SK-N-SH (cell line): ENCODE results near the gene MAP3K12. TPM values are rescaled to one million over a fixed set of nuclear protein-coding genes. Genes with fewer than 3 reads are reported as not detected.

ENCODE experiments used
- CTCF ChIA-PET: fragments of 300-600, 350-600 bp; formaldehyde crosslinking; extraction: SDS; loops from one replicate; lab custom pipeline; 2021; lab: Yijun Ruan, JAX
- POLR2A ChIA-PET: fragments of 350-600 bp; sonication (Branson Sonifier 250); formaldehyde crosslinking; extraction: SDS; loops from one replicate; lab custom pipeline; 2020; ENCODE audit warnings: antibody characterized with exemption, inconsistent platforms; lab: Yijun Ruan, JAX
- DNase-seq: peaks from one replicate; pipeline ENCODE4 v3.0.0; 2012
- H2AFZ ChIP-seq: fragments of 200-600 bp; sonication (generic); 2 replicates; pipeline ENCODE4 v1.8.1; 2016; ENCODE audit warnings: antibody characterized with exemption, mild to moderate bottlenecking, low read depth
- H3F3A ChIP-seq: fragments of 200-600 bp; sonication (generic); replicated peaks from 2 replicates; pipeline ENCODE3; 2016; ENCODE audit warnings: antibody characterized with exemption, mild to moderate bottlenecking; ENCODE audit not compliant: insufficient read depth
- H3K27ac ChIP-seq, 2 experiments: fragments of 200-500 bp in 1 of 2; fragments of 200-600 bp in 1 of 2; sonication (Bioruptor generic) in 1 of 2; sonication (generic), shearing (Covaris generic) in 1 of 2; 2 replicates each; pipeline versions ENCODE4 v1.5.1 to v1.6.1; 2014 to 2016; ENCODE audit warnings: low read depth in 2 of 2, inconsistent platforms in 1 of 2, low read length in 1 of 2, mild to moderate bottlenecking in 1 of 2, mixed read lengths in 1 of 2
- H3K27me3 ChIP-seq: fragments of 200-600 bp; sonication (generic), shearing (Covaris generic); 2 replicates; pipeline ENCODE4 v1.6.1; 2016; ENCODE audit warnings: mixed run types; ENCODE audit not compliant: insufficient read depth
- H3K36me3 ChIP-seq, 2 experiments: fragments of 200-500 bp in 1 of 2; fragments of 200-600 bp in 1 of 2; sonication (Bioruptor generic) in 1 of 2; sonication (generic) in 1 of 2; replicated peaks in 1 of 2; 2 replicates each; pipeline versions ENCODE3 to v1.5.1; 2014 to 2016; ENCODE audit warnings: low read length in 1 of 2, mild to moderate bottlenecking in 1 of 2; ENCODE audit not compliant: insufficient read depth in 2 of 2, control insufficient read depth in 1 of 2
- H3K4me1 ChIP-seq, 2 experiments: fragments of 200-500 bp in 1 of 2; fragments of 200-600 bp in 1 of 2; sonication (Bioruptor generic) in 1 of 2; sonication (generic), shearing (Covaris generic) in 1 of 2; 2 replicates each; pipeline versions ENCODE4 v1.5.1 to v1.6.1; 2014 to 2016; ENCODE audit warnings: low read depth in 1 of 2, low read length in 1 of 2, mixed run types in 1 of 2; ENCODE audit not compliant: insufficient read depth in 2 of 2, control insufficient read depth in 1 of 2
- H3K4me2 ChIP-seq: fragments of 200-600 bp; sonication (generic), shearing (Covaris generic); 2 replicates; pipeline ENCODE4 v1.6.1; 2017; ENCODE audit warnings: mixed run types
- H3K4me3 ChIP-seq, 2 experiments: fragments of 200-500 bp in 1 of 2; fragments of 200-600 bp in 1 of 2; sonication (Bioruptor generic) in 1 of 2; sonication (generic), shearing (Covaris generic) in 1 of 2; 2 replicates each; pipeline versions ENCODE4 v1.5.1 to v1.8.1; 2014 to 2016; ENCODE audit warnings: low read depth in 2 of 2, inconsistent platforms in 1 of 2, low read length in 1 of 2, mild to moderate bottlenecking in 1 of 2, mixed read lengths in 1 of 2, moderate library complexity in 1 of 2
- H3K79me2 ChIP-seq: fragments of 200-600 bp; sonication (generic); 2 replicates; pipeline ENCODE4 v1.8.1; 2017; ENCODE audit warnings: mild to moderate bottlenecking; ENCODE audit not compliant: insufficient read depth
- H3K9ac ChIP-seq: fragments of 200-600 bp; sonication (generic); 2 replicates; pipeline ENCODE4 v1.6.1; 2017; ENCODE audit warnings: mixed run types
- H3K9me2 ChIP-seq: fragments of 200-600 bp; sonication (generic); 2 replicates; pipeline ENCODE4 v1.6.1; 2017; ENCODE audit warnings: mixed run types
- H3K9me3 ChIP-seq: fragments of 200-600 bp; sonication (generic); 2 replicates; pipeline ENCODE4 v1.6.1; 2017; ENCODE audit warnings: mixed run types, mild to moderate bottlenecking, moderate library complexity
- H4K20me1 ChIP-seq: fragments of 200-600 bp; sonication (generic); 2 replicates; pipeline ENCODE4 v1.6.1; 2017; ENCODE audit warnings: mild to moderate bottlenecking, mixed run types; ENCODE audit not compliant: insufficient read depth
- EZH2phosphoT487 ChIP-seq: fragments of 200-600 bp; sonication (generic); IDR thresholded peaks from 2 replicates; pipeline ENCODE4 v1.6.1; 2017; ENCODE audit warnings: low read depth, mixed run types, mild to moderate bottlenecking, antibody characterized with exemption, moderate library complexity, borderline replicate concordance
- FOXJ3 ChIP-seq: sonication (generic); formaldehyde crosslinking; IDR thresholded peaks from 2 replicates; pipeline ENCODE4 v1.5.1; 2020; ENCODE audit warnings: mild to moderate bottlenecking, missing genetic modification reagents
- GABPA ChIP-seq: IDR thresholded peaks from 2 replicates; pipeline ENCODE4 v1.4.0; 2012; ENCODE audit warnings: low read depth, mild to moderate bottlenecking
- MXI1 ChIP-seq: IDR thresholded peaks from 2 replicates; pipeline ENCODE4 v1.6.1; 2012; ENCODE audit warnings: mild to moderate bottlenecking, low read depth, low read length, improper control_type of control experiment
- NFIC ChIP-seq: IDR thresholded peaks from 2 replicates; pipeline ENCODE4 v1.4.0; 2012; ENCODE audit warnings: borderline replicate concordance
- NRF1 ChIP-seq: IDR thresholded peaks from 2 replicates; pipeline ENCODE4 v1.6.1; 2012; ENCODE audit warnings: low read depth, mild to moderate bottlenecking, low read length
- PBX3 ChIP-seq: IDR thresholded peaks from 2 replicates; pipeline ENCODE4; 2012
- RCOR1 ChIP-seq: fragments of 150-350 bp; IDR thresholded peaks from 2 replicates; pipeline ENCODE4 v1.6.1; 2017; ENCODE audit warnings: antibody characterized with exemption, low read length
- REST ChIP-seq: IDR thresholded peaks from 2 replicates; pipeline ENCODE4 v1.6.1; 2012; ENCODE audit warnings: mild to moderate bottlenecking, low read depth, low read length, moderate library complexity
- SMC3 ChIP-seq: IDR thresholded peaks from 2 replicates; pipeline ENCODE4 v1.6.1; 2012; ENCODE audit warnings: low read depth, low read length, improper control_type of control experiment
- TAF1 ChIP-seq: IDR thresholded peaks from 2 replicates; pipeline ENCODE4 v1.6.1; 2012; ENCODE audit warnings: low read depth, mild to moderate bottlenecking, low read length, moderate library complexity, borderline replicate concordance
- TCF12 ChIP-seq: IDR thresholded peaks from 2 replicates; pipeline ENCODE4 v1.4.0; 2012
- TEAD4 ChIP-seq: IDR thresholded peaks from 2 replicates; pipeline ENCODE4 v1.4.0; 2012; ENCODE audit warnings: mild to moderate bottlenecking, borderline replicate concordance; ENCODE audit not compliant: insufficient read depth
- WGBS: methylation state at CpG from one replicate; pipeline ENCODE4 v1.1.6; 2017; ENCODE audit warnings: low lambda C conversion rate; 5-methylcytosine and 5-hydroxymethylcytosine counted together
- polyA plus RNA-seq, 3 experiments: library from polyadenylated mRNA; depleted of rRNA; stranded (reverse); fragments of >200 nt; gene quantifications; 2 replicates each; pipeline ENCODE4 v1.2.3, GENCODE V29; 2012
- TF ChIP-seq, protein P1 (sequence below): fragments of 150-350 bp; IDR thresholded peaks from 2 replicates; pipeline ENCODE4 v1.6.1; 2016; ENCODE audit warnings: mild to moderate bottlenecking, low read depth, low read length
- TF ChIP-seq, protein P2 (sequence below): IDR thresholded peaks from 2 replicates; pipeline ENCODE4 v1.4.0; 2012; ENCODE audit warnings: low read depth, borderline replicate concordance
- TF ChIP-seq, protein P3 (sequence below): IDR thresholded peaks from 2 replicates; pipeline ENCODE4 v1.4.0; 2012; ENCODE audit warnings: low read depth

Gene MAP3K12
- polyA plus RNA-seq, 1 of the 3 experiments (the other 2 are of a cell fraction): 57.6 TPM

DNA sequence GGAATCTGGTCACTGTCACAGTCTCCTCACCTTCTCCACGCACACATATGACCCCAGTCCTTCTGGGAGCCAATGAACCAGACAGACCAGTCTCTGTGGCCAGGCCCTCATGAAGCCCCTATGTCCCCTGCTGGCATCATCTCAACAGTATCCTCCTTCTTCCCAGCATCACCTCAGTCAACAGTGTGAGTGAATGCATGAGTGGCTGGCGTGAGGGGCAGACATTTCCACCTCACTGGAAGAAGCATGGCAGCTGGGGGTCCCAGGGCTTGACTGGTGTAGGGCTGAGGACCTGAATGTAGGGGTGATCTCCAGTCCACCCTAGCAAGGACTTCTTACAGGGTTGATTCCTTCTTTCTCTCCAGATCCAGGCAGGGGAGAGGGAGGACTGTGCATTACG lies 1.8 kb downstream of the MAP3K12 start (continued):
- TF ChIP-seq, protein P1, sequence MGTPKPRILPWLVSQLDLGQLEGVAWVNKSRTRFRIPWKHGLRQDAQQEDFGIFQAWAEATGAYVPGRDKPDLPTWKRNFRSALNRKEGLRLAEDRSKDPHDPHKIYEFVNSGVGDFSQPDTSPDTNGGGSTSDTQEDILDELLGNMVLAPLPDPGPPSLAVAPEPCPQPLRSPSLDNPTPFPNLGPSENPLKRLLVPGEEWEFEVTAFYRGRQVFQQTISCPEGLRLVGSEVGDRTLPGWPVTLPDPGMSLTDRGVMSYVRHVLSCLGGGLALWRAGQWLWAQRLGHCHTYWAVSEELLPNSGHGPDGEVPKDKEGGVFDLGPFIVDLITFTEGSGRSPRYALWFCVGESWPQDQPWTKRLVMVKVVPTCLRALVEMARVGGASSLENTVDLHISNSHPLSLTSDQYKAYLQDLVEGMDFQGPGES: no peak
- TF ChIP-seq PBX3 (no peak), TCF12 (no peak)

DNA sequence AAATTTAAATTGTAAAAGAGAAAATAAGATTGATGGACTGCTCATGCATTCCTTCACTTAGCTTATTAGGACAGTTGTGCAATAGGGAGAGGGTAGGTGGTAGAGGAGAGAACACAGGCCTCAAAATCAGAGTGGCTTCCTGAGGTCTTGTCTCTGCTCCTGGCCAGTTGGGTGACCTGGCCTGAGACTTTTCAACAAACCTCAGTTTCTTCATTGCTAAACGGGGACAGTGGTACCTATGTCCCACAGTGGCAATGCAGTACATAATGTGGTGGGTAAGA lies 2.6 kb downstream of the MAP3K12 start:
- Histone ChIP-seq H3K9me3 (no peaks in the 10 kb centered on the region), H4K20me1 (no peaks in the 10 kb centered on the region), H3K27ac (no peak overlapping the region; a peak in 2 of 4 replicates), H3K9me2 (no peaks in the 10 kb centered on the region), H3K4me1 (peaks cover 24 to 45% of the 10 kb centered on the region in 2 experiments), H3K9ac (no peak overlapping the region), H2AFZ (no peak overlapping the region), H3K4me3 (no peak overlapping the region), H3K27me3 (no peaks in the 10 kb centered on the region), H3K4me2 (peak overlapping the region; percentile 15), H3K36me3 (peaks cover 3 to 5% of the 10 kb centered on the region in 2 experiments), H3F3A (peaks cover 27% of the 10 kb centered on the region), H3K79me2 (peaks cover 43% of the 10 kb centered on the region)
- POLR2A ChIA-PET: no interaction called here
- TF ChIP-seq, protein P2, sequence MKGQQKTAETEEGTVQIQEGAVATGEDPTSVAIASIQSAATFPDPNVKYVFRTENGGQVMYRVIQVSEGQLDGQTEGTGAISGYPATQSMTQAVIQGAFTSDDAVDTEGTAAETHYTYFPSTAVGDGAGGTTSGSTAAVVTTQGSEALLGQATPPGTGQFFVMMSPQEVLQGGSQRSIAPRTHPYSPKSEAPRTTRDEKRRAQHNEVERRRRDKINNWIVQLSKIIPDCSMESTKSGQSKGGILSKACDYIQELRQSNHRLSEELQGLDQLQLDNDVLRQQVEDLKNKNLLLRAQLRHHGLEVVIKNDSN: no peak
- TF ChIP-seq NRF1 (no peak), MXI1 (no peak), EZH2phosphoT487 (no peak), REST (no peak), TAF1 (no peak), SMC3 (no peak), NFIC (no peak), GABPA (no peak), TEAD4 (no peak), RCOR1 (no peak), FOXJ3 (CRISPR knock-in tag) (no peak)
- TF ChIP-seq, protein P3, sequence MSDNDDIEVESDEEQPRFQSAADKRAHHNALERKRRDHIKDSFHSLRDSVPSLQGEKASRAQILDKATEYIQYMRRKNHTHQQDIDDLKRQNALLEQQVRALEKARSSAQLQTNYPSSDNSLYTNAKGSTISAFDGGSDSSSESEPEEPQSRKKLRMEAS: no peak
- TF ChIP-seq, protein P1: no peak
- WGBS: 75% methylated on average over 1 of the region's 1 CpG
- CTCF ChIA-PET: interaction anchor here (1.4 to 1.7 kb wide), 2 partner anchors 11 to 151 kb away, joined by 4 to 5 read pairs; no protein-coding TSS in a partner anchor
- no peak for DNase-seq
